ENCODE measurements around the gene HEBP2.
A peak's percentile ranks its signal among the peaks of the same experiment; 100 is the strongest.

Gene HEBP2

GRCh38 chr6:138410048-138410735 is 6.2 kb downstream of the HEBP2 start:
- Histone ChIP-seq H3K27ac (ENCODE audit: low read depth, low read length) (peak overlapping the region; percentile 83), H3K9ac (ENCODE audit: low read length in 5 of 5) (peak overlapping the region in 1 of 5 donors; percentile 60), H3K36me3 (ENCODE audit: control insufficient read depth in 5 of 5, insufficient read depth in 5 of 5, low read length in 5 of 5) (peaks cover 31 to 90% (median 76%) of the 10 kb centered on the region in 5 donors), H3K4me3 (ENCODE audit: low read depth in 1 of 5, low read length in 5 of 5) (no peak overlapping the region), H3K4me1 (ENCODE audit: control insufficient read depth in 5 of 5, insufficient read depth in 5 of 5, low read length in 5 of 5) (peaks cover 2 to 54% (median 48%) of the 10 kb centered on the region in 5 donors), H3K27me3 (ENCODE audit: control insufficient read depth in 5 of 5, insufficient read depth in 4 of 5, low read length in 5 of 5) (no peaks in the 10 kb centered on the region), H3K9me3 (ENCODE audit: control insufficient read depth in 5 of 5, low read length in 5 of 5) (no peaks in the 10 kb centered on the region)

GRCh38 chr6:138410972-138411880 is 7.2 kb downstream of the HEBP2 start:
- H3K36me3 ChIP-seq (ENCODE audit: control insufficient read depth in 5 of 5, insufficient read depth in 5 of 5, low read length in 5 of 5) = peaks cover 27 to 93% (median 81%) of the 10 kb centered on the region in 5 donors
- H3K9me3 ChIP-seq (ENCODE audit: control insufficient read depth in 5 of 5, low read length in 5 of 5) = no peaks in the 10 kb centered on the region
- H3K27me3 ChIP-seq (ENCODE audit: control insufficient read depth in 5 of 5, insufficient read depth in 4 of 5, low read length in 5 of 5) = no peaks in the 10 kb centered on the region
- H3K4me3 ChIP-seq (ENCODE audit: low read depth in 1 of 5, low read length in 5 of 5) = no peak overlapping the region
- H3K27ac ChIP-seq (ENCODE audit: low read depth, low read length) = peak overlapping the region; percentile 43
- H3K9ac ChIP-seq (ENCODE audit: low read length in 5 of 5) = no peak overlapping the region
- H3K4me1 ChIP-seq (ENCODE audit: control insufficient read depth in 5 of 5, insufficient read depth in 5 of 5, low read length in 5 of 5) = peaks cover 2 to 45% (median 40%) of the 10 kb centered on the region in 5 donors

GRCh38 chr6:138415125-138415524 is 11.1 kb downstream of the HEBP2 start:
- Histone ChIP-seq H3K9me3 (ENCODE audit: control insufficient read depth in 5 of 5, low read length in 5 of 5) (peaks cover 0 to 4% (median 0%) of the 10 kb centered on the region in 5 donors), H3K9ac (ENCODE audit: low read length in 5 of 5) (no peak overlapping the region), H3K27me3 (ENCODE audit: control insufficient read depth in 5 of 5, insufficient read depth in 4 of 5, low read length in 5 of 5) (no peaks in the 10 kb centered on the region), H3K4me1 (ENCODE audit: control insufficient read depth in 5 of 5, insufficient read depth in 5 of 5, low read length in 5 of 5) (peaks cover 0 to 11% (median 5%) of the 10 kb centered on the region in 5 donors), H3K27ac (ENCODE audit: low read depth, low read length) (no peak overlapping the region), H3K36me3 (ENCODE audit: control insufficient read depth in 5 of 5, insufficient read depth in 5 of 5, low read length in 5 of 5) (peaks cover 31 to 81% (median 62%) of the 10 kb centered on the region in 5 donors), H3K4me3 (ENCODE audit: low read depth in 1 of 5, low read length in 5 of 5) (no peak overlapping the region)

GRCh38 chr6:138416206-138416605 is 12.2 kb downstream of the HEBP2 start:
- Histone ChIP-seq H3K27ac (ENCODE audit: low read depth, low read length) (no peak overlapping the region), H3K36me3 (ENCODE audit: control insufficient read depth in 5 of 5, insufficient read depth in 5 of 5, low read length in 5 of 5) (peaks cover 25 to 73% (median 55%) of the 10 kb centered on the region in 5 donors), H3K9ac (ENCODE audit: low read length in 5 of 5) (no peak overlapping the region), H3K4me1 (ENCODE audit: control insufficient read depth in 5 of 5, insufficient read depth in 5 of 5, low read length in 5 of 5) (peaks cover 0 to 3% (median 0%) of the 10 kb centered on the region in 5 donors), H3K4me3 (ENCODE audit: low read depth in 1 of 5, low read length in 5 of 5) (no peak overlapping the region), H3K9me3 (ENCODE audit: control insufficient read depth in 5 of 5, low read length in 5 of 5) (peaks cover 0 to 4% (median 0%) of the 10 kb centered on the region in 5 donors), H3K27me3 (ENCODE audit: control insufficient read depth in 5 of 5, insufficient read depth in 4 of 5, low read length in 5 of 5) (no peaks in the 10 kb centered on the region)

GRCh38 chr6:138417493-138418117 is 13.6 kb downstream of the HEBP2 start:
- Histone ChIP-seq H3K36me3 (ENCODE audit: control insufficient read depth in 5 of 5, insufficient read depth in 5 of 5, low read length in 5 of 5) (peaks cover 22 to 59% (median 43%) of the 10 kb centered on the region in 5 donors), H3K9ac (ENCODE audit: low read length in 5 of 5) (no peak overlapping the region), H3K9me3 (ENCODE audit: control insufficient read depth in 5 of 5, low read length in 5 of 5) (peaks cover 0 to 4% (median 0%) of the 10 kb centered on the region in 5 donors), H3K4me1 (ENCODE audit: control insufficient read depth in 5 of 5, insufficient read depth in 5 of 5, low read length in 5 of 5) (peaks cover 0 to 3% (median 0%) of the 10 kb centered on the region in 5 donors), H3K27ac (ENCODE audit: low read depth, low read length) (no peak overlapping the region), H3K27me3 (ENCODE audit: control insufficient read depth in 5 of 5, insufficient read depth in 4 of 5, low read length in 5 of 5) (no peaks in the 10 kb centered on the region), H3K4me3 (ENCODE audit: low read depth in 1 of 5, low read length in 5 of 5) (no peak overlapping the region)

- peaks cover 0 to 6% (median 2%) of the 10 kb centered on the region in 5 donors for H3K4me1 ChIP-seq (ENCODE audit: control insufficient read depth in 5 of 5, insufficient read depth in 5 of 5, low read length in 5 of 5)
- no peak overlapping the region for H3K9ac ChIP-seq (ENCODE audit: low read length in 5 of 5)
- peaks cover 16 to 53% (median 37%) of the 10 kb centered on the region in 5 donors for H3K36me3 ChIP-seq (ENCODE audit: control insufficient read depth in 5 of 5, insufficient read depth in 5 of 5, low read length in 5 of 5)
- no peak overlapping the region for H3K4me3 ChIP-seq (ENCODE audit: low read depth in 1 of 5, low read length in 5 of 5)
- H3K27me3 ChIP-seq (ENCODE audit: control insufficient read depth in 5 of 5, insufficient read depth in 4 of 5, low read length in 5 of 5) = no peaks in the 10 kb centered on the region
- H3K27ac ChIP-seq (ENCODE audit: low read depth, low read length) = no peak overlapping the region
- H3K9me3 ChIP-seq (ENCODE audit: control insufficient read depth in 5 of 5, low read length in 5 of 5) = peaks cover 0 to 4% (median 0%) of the 10 kb centered on the region in 5 donors
Observed at GRCh38 chr6:138418118-138418742, 14.2 kb downstream of the HEBP2 start.

GRCh38 chr6:138419766-138420165 is 15.7 kb downstream of the HEBP2 start:
- peaks cover 9 to 47% (median 30%) of the 10 kb centered on the region in 5 donors for H3K36me3 ChIP-seq (ENCODE audit: control insufficient read depth in 5 of 5, insufficient read depth in 5 of 5, low read length in 5 of 5)
- H3K9ac ChIP-seq (ENCODE audit: low read length in 5 of 5) = no peak overlapping the region
- no peak overlapping the region for H3K4me3 ChIP-seq (ENCODE audit: low read depth in 1 of 5, low read length in 5 of 5)
- H3K9me3 ChIP-seq (ENCODE audit: control insufficient read depth in 5 of 5, low read length in 5 of 5) = peaks cover 0 to 4% (median 0%) of the 10 kb centered on the region in 5 donors
- H3K4me1 ChIP-seq (ENCODE audit: control insufficient read depth in 5 of 5, insufficient read depth in 5 of 5, low read length in 5 of 5) = peaks cover 0 to 7% (median 5%) of the 10 kb centered on the region in 5 donors
- no peaks in the 10 kb centered on the region for H3K27me3 ChIP-seq (ENCODE audit: control insufficient read depth in 5 of 5, insufficient read depth in 4 of 5, low read length in 5 of 5)
- H3K27ac ChIP-seq (ENCODE audit: low read depth, low read length) = no peak overlapping the region

- no peak overlapping the region for H3K4me3 ChIP-seq (ENCODE audit: low read depth in 1 of 5, low read length in 5 of 5)
- H3K27me3 ChIP-seq (ENCODE audit: control insufficient read depth in 5 of 5, insufficient read depth in 4 of 5, low read length in 5 of 5) = no peaks in the 10 kb centered on the region
- peaks cover 9 to 43% (median 29%) of the 10 kb centered on the region in 5 donors for H3K36me3 ChIP-seq (ENCODE audit: control insufficient read depth in 5 of 5, insufficient read depth in 5 of 5, low read length in 5 of 5)
- H3K4me1 ChIP-seq (ENCODE audit: control insufficient read depth in 5 of 5, insufficient read depth in 5 of 5, low read length in 5 of 5) = peaks cover 0 to 5% (median 4%) of the 10 kb centered on the region in 5 donors
- no peak overlapping the region for H3K9ac ChIP-seq (ENCODE audit: low read length in 5 of 5)
- H3K27ac ChIP-seq (ENCODE audit: low read depth, low read length) = no peak overlapping the region
- H3K9me3 ChIP-seq (ENCODE audit: control insufficient read depth in 5 of 5, low read length in 5 of 5) = peaks cover 0 to 4% (median 0%) of the 10 kb centered on the region in 5 donors
Observed at GRCh38 chr6:138420356-138420755, 16.3 kb downstream of the HEBP2 start.

GRCh38 chr6:138421089-138421488 is 17.1 kb downstream of the HEBP2 start:
- Histone ChIP-seq H3K36me3 (ENCODE audit: control insufficient read depth in 5 of 5, insufficient read depth in 5 of 5, low read length in 5 of 5) (peaks cover 9 to 38% (median 22%) of the 10 kb centered on the region in 5 donors), H3K4me3 (ENCODE audit: low read depth in 1 of 5, low read length in 5 of 5) (no peak overlapping the region), H3K9ac (ENCODE audit: low read length in 5 of 5) (no peak overlapping the region), H3K27me3 (ENCODE audit: control insufficient read depth in 5 of 5, insufficient read depth in 4 of 5, low read length in 5 of 5) (no peaks in the 10 kb centered on the region), H3K9me3 (ENCODE audit: control insufficient read depth in 5 of 5, low read length in 5 of 5) (peaks cover 0 to 4% (median 0%) of the 10 kb centered on the region in 5 donors), H3K27ac (ENCODE audit: low read depth, low read length) (no peak overlapping the region), H3K4me1 (ENCODE audit: control insufficient read depth in 5 of 5, insufficient read depth in 5 of 5, low read length in 5 of 5) (peaks cover 0 to 5% (median 4%) of the 10 kb centered on the region in 5 donors)

Measured in subcutaneous abdominal adipose tissue (tissue), 5 donors.